GM18873 (cell line): ENCODE data around the gene GFER.
"Not testable (repeated sequence)": the region's sequence is repeated elsewhere in the genome, so short reads cannot be mapped to it uniquely, and the experiment has no call there.

Experiments
- ATAC-seq: cut with Tn5 transposase; IDR thresholded peaks from one replicate; pipeline ENCODE4 v1.9.1; 2021; ENCODE audit warnings: mild to moderate bottlenecking, moderate library complexity, moderate number of reproducible peaks; ENCODE audit not compliant: unreplicated experiment, low FRiP score

GFER gene

GRCh38 chr16:2003827-2004641 is 20.0 kb downstream of the GFER start:
- ATAC-seq = no peak

GRCh38 chr16:2004795-2005517 is 21.0 kb downstream of the GFER start:
- ATAC-seq = no peak

DNA sequence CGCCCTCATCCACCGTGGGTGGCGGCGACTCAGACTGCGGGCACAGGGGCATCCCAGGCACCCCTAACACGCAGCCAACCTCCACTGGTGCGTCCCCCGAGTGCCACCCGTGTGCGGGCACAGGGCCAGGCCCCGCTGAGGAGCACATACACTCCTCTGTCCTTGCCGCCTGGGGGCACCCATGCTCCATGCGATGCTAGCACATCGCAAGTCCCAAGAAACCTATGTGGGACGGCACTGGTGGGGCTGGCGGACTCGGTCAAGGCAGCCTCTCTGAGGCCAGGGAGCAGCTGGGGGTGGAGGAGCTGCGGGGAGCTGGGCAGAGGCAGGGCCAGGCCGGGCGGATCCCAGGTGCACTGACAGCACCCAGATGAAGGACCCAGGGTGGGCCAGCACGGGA is 21.7 kb downstream of the GFER start:
- ATAC-seq = no peak

DNA sequence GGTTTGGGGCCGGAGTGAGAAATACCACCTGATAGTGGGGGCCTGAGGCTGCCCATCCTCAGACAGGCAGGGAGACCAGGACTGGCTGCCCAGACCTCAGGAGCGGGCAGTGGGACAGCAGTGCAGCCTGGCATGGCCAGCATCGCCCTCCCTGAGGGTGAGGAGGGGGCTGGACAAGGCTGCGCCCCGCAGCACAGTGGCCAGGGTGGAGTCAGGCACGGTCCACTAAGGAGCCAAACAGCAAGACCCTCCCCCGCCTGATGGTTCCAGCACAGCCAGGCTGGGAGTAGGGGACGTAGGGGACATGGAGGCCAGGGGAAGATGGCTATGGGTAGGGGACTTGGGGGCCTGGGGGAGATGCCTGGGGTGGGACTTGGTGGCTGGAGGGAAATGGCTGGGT is 22.3 kb downstream of the GFER start:
- no peak for ATAC-seq

DNA sequence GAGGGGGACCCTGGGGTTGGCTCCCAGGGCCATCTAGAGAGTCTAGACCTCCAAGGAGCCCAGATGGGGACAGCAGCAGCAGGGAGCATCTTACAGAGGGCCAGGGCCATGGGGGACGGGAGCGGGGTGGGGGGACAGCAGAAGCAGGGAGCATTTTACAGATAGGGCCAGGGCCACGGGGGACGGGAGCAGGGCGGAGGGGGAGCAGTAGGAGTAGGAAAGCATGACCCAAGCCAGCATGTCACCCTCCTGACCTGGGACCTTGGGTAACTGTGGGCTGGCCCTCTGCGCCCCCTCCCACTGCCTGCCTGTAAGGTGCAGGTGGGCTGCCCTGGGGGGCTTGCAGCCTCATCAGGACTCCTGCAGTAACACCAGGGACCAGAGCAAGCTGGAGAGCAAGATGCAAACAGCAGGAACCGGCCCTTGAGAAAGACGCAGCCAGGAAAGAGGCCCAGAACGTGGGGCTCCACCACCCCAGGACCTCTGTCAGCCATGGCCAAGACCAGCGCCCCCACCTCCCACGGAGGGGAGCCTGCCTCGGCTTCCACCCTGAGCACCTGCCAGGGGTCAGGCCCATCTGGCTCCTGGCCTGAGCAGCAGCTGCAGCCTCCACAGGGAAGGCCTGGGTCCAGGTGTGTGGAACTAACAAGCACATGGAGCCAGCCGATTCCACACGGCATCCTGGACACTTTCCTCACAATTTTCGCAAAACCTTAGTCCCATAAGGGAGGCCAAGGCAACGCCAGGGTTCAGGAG is 23.3 kb downstream of the GFER start:
- no peak for ATAC-seq

DNA sequence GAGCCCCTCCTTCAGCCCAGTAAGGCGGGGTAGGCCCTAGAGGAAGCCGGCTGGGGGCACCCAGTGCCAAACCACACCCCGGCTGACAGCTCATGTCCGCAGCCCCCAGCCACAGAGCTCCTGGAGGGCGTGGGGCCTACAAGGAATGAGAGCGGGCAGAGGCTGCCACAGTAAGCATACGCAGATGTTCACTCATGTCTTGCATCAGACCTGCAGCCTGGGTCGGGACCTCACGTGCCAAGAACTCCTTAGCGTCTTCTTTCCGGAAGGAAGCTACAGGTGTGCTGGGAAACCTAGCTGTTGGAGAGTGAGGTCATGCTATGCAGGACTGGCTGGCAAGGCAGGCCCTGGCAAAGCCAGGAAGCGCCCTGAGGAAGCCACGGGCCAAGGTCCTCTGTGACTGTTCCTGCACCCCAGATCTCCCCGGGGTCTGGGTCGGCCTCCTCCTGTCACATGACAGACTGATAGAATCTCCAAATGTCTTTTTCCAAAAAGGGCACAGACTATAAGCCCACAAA is 24.1 kb downstream of the GFER start:
- no peak for ATAC-seq

GRCh38 chr16:2008631-2009163 is 24.7 kb downstream of the GFER start:
- ATAC-seq = no peak

- ATAC-seq = no peak
Measured at GRCh38 chr16:2009164-2009711, 25.2 kb downstream of the GFER start.

- ATAC-seq = no peak
Measured at GRCh38 chr16:2009791-2010510, 26.0 kb downstream of the GFER start, which contains the start of gene ZNF598. Gene ZNF598 (minus strand): TSS chr16:2009821.

DNA sequence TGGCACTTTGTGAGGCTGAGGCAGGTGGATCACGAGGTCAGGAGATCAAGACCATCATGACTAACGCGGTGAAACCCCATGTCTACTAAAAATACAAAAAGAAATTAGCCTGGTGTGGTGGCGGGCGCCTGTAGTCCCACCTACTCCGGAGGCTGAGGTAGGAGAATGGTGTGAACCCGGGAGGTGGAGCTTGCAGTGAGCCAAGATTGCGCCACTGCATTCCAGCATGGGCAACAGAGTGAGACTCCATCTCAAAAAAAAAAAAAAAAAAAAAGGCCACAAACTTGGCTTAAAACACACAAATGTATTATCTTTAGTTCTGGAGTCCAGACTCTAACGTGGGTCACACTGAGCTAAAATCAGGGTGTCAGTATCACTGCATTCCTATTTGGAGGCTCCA is 27.7 kb downstream of the GFER start:
- not testable (repeated sequence) for ATAC-seq

DNA sequence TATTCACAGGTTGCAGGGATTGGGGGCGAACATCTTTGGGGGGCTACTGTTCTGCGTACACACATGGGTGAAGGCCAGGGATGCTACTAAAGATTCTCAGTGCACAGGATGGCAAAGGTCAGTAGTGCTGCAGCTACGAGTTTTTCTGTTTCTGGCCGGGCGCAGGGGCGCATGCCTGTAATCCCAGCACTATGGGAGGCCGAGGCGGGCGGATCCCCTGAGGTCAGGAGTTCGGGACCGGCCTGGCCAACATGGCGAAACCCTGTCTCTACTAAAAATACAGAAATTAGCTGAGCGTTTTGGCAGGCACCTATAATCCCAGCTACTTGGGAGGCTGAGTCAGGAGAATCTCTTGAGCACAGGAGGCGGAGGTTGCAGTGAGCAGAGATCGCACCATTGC is 29.5 kb downstream of the GFER start:
- ATAC-seq = no peak

GRCh38 chr16:2015117-2015946 is 31.3 kb downstream of the GFER start:
- no peak for ATAC-seq

GRCh38 chr16:2015947-2016208 is 31.9 kb downstream of the GFER start:
- no peak for ATAC-seq

DNA sequence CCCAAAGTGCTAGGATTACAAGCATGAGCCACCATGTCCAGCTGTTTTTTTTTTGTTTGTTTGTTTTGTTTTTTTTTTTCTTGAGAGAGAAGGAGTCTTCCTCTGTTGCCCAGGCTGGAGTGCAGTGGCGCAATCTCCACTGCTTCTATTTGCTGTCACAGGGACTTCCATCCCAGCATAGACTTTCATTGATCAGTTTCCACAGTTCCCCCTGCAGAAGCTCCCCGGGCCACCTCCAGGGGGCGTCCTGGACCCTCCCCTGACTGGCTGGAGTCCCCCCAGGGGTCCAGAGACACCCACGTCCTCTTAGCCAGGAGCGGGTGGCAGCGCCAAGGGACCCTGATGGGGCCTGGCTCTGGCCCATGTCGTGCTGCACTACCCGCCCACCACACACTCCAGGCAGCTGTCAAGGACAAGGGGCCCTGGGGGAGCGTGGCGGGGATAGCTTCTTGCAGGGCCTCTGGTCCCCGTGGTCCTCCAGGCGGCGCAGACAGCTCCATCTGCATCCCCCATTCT is 32.5 kb downstream of the GFER start:
- ATAC-seq = no peak

GRCh38 chr16:2019518-2019920 is 35.5 kb downstream of the GFER start, which contains the start of gene NPW:
Gene NPW (plus strand): TSS chr16:2019785.
- ATAC-seq = no peak

GRCh38 chr16:2019921-2020831 is 36.2 kb downstream of the GFER start:
- no peak for ATAC-seq

DNA sequence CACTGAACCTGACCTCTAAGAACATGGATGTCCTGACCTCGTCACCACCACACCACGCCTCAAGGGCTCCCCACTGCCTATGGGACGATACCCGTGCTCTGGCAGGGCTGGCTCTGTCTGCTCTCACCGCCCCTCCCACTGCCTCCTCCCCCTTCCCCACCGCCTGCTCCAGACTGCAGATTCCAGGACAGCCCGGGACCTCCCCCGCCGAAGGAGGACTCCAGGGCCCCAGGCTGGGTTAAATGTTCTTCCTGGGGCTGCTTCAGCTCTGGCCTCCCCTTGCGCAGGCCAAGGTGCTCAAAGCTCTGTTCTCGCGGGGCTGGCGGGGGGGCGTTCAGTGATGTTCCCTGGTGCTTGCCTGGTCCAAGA is 38.7 kb downstream of the GFER start:
- ATAC-seq = no peak
